HFF-Myc (cell line): Measurements from ENCODE around the gene ARHGAP31.

ENCODE experiments used
- DNase-seq: peaks from one replicate; pipeline ENCODE4 v3.0.0-alpha.2; 2011; ENCODE audit warnings: low read depth; ENCODE audit errors: extremely low read depth
- H3K4me3 ChIP-seq: replicated peaks from 2 replicates; pipeline ENCODE4 v1.5.1; 2011; ENCODE audit warnings: low read depth, mild to moderate bottlenecking, control low read depth, low read length
- TF ChIP-seq, protein P1 (sequence below): IDR thresholded peaks from 2 replicates; pipeline ENCODE4 v1.5.1; 2012; ENCODE audit warnings: mild to moderate bottlenecking, low read depth, low read length, control low read depth; ENCODE audit errors: missing control alignments

ARHGAP31 gene

DNA sequence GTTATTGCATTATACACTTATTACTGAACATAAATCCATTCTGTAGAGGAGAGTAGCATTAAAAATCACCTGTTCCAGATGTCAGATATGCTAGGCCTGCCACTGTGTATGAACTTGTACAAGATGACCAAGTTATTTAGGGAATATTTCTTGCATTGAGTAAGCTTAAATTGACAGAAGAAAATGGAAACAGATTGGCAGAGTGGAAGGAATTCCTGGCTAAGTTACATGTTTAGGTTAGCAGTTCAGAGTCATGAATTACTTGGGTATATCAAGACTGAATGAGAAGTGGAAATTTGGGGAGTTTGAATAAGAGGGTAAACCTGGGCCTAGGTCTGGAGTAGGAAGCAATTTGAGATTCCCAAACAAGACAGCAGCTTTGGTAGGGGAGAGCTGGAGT, 44.6 kb downstream of the ARHGAP31 start:
- H3K4me3 ChIP-seq = no peak overlapping the region
- TF ChIP-seq, protein P1, sequence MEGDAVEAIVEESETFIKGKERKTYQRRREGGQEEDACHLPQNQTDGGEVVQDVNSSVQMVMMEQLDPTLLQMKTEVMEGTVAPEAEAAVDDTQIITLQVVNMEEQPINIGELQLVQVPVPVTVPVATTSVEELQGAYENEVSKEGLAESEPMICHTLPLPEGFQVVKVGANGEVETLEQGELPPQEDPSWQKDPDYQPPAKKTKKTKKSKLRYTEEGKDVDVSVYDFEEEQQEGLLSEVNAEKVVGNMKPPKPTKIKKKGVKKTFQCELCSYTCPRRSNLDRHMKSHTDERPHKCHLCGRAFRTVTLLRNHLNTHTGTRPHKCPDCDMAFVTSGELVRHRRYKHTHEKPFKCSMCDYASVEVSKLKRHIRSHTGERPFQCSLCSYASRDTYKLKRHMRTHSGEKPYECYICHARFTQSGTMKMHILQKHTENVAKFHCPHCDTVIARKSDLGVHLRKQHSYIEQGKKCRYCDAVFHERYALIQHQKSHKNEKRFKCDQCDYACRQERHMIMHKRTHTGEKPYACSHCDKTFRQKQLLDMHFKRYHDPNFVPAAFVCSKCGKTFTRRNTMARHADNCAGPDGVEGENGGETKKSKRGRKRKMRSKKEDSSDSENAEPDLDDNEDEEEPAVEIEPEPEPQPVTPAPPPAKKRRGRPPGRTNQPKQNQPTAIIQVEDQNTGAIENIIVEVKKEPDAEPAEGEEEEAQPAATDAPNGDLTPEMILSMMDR = no peak
- no peak for DNase-seq

DNA sequence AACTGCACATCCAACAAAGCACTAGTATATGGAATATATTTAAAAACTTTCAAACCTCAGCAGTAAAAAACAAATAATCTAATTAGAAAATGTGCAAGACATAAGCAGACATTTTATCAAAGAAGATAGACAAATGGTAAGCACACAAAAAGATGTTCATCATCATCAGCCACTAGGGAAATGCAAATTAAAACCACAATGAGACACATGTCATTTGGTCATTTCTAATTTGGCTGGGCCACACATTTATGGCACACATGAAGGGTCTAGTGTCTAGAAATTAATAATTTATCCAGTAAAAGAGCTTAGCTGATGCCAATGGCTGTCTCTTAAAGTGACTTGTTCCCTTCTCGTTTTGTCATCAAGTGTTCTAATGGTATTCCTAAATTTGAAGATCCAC, 45.8 kb downstream of the ARHGAP31 start:
- TF ChIP-seq, protein P1 = no peak
- H3K4me3 ChIP-seq = no peak overlapping the region
- DNase-seq = no peak

DNA sequence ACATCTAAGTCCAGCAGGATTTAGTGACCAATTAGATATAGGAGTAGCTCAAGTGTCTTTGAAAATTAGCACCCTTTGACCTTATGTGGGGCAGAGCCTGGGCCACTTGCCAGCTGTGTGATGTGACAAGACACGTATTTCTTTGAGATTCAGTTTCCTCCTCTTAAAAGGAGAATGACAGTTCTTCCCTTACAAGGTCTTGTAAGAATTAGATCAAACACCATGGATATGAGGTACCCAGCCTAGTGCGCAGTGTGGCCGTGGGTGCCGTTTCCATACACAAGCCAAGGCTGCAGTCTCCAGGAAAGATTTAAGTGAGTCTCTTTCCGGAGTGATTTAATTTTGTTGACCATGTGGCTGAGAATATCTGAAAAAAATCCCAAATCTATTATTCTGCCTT, 46.3 kb downstream of the ARHGAP31 start:
- TF ChIP-seq, protein P1 = no peak
- DNase-seq = no peak
- no peak overlapping the region for H3K4me3 ChIP-seq

DNA sequence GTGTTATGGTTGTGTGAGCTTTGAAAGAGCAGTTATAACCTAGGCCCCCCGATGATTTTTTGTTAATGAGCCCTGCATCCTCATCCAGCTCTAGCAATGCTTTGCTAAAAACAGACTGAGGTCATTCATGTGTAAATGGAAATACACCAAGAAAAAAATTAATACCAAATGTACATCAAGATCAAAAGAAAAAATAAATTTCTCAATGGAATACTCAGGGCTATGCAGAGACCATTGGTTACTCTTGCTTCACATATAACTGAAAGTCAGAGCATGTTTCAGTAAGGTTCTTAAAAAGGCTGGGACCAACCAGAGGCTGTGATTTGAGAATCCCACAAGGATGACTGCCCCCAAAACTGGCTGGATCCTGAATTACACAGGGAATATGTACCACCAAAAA, 48.0 kb downstream of the ARHGAP31 start:
- TF ChIP-seq, protein P1 = no peak
- H3K4me3 ChIP-seq = no peak overlapping the region
- no peak for DNase-seq

DNA sequence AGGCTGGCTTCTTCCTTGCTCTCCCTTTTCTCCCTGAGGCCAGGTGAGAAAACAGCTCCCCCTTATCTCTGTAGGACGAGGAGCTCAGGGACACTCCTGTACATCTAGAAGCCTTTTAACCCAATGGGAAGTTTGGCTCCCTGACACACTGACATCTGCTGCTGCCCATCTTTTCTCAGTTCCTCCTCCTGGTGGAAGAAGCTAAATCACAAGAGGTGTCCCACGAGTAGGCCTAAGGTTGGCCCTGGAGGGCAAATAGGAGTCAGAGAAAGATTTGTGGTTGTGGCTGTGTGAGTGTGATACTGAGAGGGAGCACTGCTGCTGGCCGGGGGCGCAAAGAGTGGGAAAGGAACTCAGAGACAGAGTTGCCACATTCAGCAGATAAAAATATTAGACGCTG, 49.5 kb downstream of the ARHGAP31 start:
- TF ChIP-seq, protein P1 = no peak
- no peak overlapping the region for H3K4me3 ChIP-seq
- no peak for DNase-seq

DNA sequence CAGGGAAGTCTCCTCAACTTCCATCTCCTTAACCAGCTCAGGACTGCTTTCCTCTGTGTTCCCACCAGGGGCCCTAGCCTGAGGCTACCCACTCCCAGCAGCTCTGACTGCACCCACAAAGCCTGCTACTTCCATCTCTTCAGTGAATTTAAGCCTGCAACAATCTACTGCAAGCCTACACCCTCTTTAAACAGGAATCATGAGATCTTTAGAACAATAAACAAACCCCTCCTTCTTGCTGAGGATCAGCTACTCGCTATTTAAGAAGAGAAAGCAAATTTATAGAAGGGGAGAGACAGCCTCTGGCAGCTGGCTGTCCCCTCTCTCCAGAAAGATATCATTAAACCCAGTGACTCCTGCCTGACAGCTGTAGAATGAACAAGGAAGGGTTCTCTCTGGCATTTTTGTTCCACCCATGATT, 51.9 kb downstream of the ARHGAP31 start:
- TF ChIP-seq, protein P1 = no peak
- no peak overlapping the region for H3K4me3 ChIP-seq
- DNase-seq = no peak

DNA sequence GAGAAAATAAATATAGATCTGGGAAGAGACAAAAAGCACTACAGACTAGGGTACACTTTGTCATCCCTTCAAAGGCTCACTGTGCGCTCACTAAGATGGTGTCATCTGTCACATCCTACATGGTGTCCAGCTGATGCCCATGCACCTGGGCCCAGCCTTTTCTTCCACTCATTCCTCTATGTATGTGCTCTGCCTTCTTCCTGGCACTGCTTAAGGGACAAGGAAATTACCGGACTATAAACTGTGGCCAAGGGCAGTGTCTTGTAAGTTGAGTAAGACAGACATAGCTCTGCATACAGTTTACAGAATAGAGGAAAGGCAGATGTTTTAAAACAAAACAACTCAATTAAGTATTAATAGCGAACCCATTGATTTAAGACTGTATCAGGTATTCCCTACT, 52.9 kb downstream of the ARHGAP31 start:
- H3K4me3 ChIP-seq = no peak overlapping the region
- no peak for DNase-seq
- TF ChIP-seq, protein P1 = no peak
